ENCODE measurements around the gene HADHA.

HADHA gene

DNA sequence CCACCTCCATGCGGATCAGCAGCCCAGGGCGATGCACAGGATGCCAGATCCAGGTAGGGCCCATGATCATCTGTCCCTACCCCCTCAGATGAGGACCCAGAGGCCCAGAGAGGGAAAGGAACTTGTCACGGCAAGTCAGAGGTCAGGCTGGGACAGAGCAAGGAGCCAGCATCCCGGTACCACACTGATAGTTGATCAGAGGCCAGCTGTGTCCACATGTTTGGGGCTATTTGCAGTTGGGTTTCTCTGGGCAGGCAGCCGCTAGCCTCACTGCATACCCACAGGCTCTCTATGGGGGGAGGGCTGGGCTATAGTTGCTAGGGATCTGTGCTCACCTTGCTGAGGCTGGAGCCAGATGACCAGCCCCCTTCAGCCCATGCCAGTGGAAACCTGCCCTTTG lies 62.0 kb downstream of the HADHA start:
- TF ChIP-seq, protein P1, sequence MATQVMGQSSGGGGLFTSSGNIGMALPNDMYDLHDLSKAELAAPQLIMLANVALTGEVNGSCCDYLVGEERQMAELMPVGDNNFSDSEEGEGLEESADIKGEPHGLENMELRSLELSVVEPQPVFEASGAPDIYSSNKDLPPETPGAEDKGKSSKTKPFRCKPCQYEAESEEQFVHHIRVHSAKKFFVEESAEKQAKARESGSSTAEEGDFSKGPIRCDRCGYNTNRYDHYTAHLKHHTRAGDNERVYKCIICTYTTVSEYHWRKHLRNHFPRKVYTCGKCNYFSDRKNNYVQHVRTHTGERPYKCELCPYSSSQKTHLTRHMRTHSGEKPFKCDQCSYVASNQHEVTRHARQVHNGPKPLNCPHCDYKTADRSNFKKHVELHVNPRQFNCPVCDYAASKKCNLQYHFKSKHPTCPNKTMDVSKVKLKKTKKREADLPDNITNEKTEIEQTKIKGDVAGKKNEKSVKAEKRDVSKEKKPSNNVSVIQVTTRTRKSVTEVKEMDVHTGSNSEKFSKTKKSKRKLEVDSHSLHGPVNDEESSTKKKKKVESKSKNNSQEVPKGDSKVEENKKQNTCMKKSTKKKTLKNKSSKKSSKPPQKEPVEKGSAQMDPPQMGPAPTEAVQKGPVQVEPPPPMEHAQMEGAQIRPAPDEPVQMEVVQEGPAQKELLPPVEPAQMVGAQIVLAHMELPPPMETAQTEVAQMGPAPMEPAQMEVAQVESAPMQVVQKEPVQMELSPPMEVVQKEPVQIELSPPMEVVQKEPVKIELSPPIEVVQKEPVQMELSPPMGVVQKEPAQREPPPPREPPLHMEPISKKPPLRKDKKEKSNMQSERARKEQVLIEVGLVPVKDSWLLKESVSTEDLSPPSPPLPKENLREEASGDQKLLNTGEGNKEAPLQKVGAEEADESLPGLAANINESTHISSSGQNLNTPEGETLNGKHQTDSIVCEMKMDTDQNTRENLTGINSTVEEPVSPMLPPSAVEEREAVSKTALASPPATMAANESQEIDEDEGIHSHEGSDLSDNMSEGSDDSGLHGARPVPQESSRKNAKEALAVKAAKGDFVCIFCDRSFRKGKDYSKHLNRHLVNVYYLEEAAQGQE (IDR thresholded peaks at IDR 0.05; ENCODE audit: insufficient read depth in 1 of 2, low read depth in 2 of 2, low read length in 2 of 2), result no peak
- TF ChIP-seq SIN3A (IDR thresholded peaks at IDR 0.05; ENCODE audit: borderline replicate concordance, insufficient read depth, low read length), result no peak
- TF ChIP-seq POLR2AphosphoS5 (IDR thresholded peaks at IDR 0.05; ENCODE audit: low read depth, low read length), result no peak
- TF ChIP-seq FOXP2 (optimal IDR thresholded peaks at IDR 0.05; ENCODE audit: borderline replicate concordance, extremely low read depth, extremely low read length, insufficient read depth), result no peak
- TF ChIP-seq TAF1 (IDR thresholded peaks at IDR 0.05; ENCODE audit: borderline replicate concordance, insufficient read depth, low read length), result no peak

DNA sequence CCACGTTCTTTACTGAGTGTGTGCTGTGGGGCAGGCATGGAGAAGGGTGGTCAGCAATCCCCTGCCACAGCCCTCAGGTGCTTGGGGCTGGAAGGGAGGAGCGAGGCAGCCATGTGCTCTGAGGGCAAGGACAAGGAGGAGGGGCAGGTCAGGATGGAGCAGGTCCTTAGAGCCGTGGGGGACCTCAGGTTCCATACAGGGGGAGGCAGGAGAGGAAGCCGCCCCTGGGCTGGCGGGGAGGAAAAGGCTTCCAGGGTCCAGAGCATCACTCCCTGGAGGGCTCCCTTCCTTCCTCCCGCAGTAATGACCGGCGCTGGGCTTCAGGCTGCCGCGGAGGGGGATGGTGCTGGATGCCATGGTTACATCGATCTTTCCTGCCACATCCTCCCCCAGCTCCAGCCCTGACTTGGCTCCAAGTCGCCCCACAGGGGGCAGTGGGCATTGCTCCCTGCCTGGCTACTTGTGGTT lies 65.0 kb downstream of the HADHA start:
- TF ChIP-seq SIN3A (IDR thresholded peaks at IDR 0.05; ENCODE audit: borderline replicate concordance, insufficient read depth, low read length) (no peak), TAF1 (IDR thresholded peaks at IDR 0.05; ENCODE audit: borderline replicate concordance, insufficient read depth, low read length) (no peak), FOXP2 (optimal IDR thresholded peaks at IDR 0.05; ENCODE audit: borderline replicate concordance, extremely low read depth, extremely low read length, insufficient read depth) (no peak), POLR2AphosphoS5 (IDR thresholded peaks at IDR 0.05; ENCODE audit: low read depth, low read length) (no peak)
- TF ChIP-seq, protein P1 (IDR thresholded peaks at IDR 0.05; ENCODE audit: insufficient read depth in 1 of 2, low read depth in 2 of 2, low read length in 2 of 2), result no peak

DNA sequence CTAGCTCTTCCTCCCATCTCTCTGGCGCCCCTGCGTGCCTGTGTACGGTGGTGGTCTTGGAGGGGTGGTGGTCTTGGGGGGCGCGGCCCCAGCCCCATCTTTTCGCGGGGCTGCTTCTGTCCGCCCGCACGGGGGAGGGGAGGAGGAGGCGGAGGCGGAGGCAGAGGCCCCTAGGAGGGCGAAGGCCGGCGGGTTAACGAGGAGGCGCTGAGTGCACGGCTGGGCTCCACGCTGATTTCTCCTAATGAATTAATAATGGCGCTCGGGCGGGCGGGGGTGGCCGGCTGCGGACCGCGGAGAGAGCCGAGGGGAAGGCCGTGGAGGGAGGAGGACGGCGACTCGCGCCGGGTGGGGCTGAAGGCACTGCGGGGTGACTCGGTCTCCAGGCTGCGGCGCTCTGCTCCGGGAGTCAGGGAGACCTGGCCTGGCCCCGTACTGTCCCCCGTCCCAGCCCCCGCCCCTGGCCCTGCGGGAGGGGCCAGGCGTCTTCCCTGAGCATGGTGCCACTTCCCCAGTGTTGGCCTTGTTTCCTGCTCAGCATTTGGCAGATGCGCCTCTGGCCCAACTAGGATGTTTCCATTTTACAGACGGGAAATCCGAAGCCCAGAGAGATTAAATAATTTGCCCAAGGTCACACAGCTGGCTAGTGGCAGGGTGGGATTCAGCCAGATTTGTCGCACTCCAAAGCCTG lies 65.5 kb downstream of the HADHA start:
- TF ChIP-seq, protein P1 (IDR thresholded peaks at IDR 0.05; ENCODE audit: insufficient read depth in 1 of 2, low read depth in 2 of 2, low read length in 2 of 2), result no peak
- no peak for TF ChIP-seq TAF1 (IDR thresholded peaks at IDR 0.05; ENCODE audit: borderline replicate concordance, insufficient read depth, low read length)
- no peak for TF ChIP-seq POLR2AphosphoS5 (IDR thresholded peaks at IDR 0.05; ENCODE audit: low read depth, low read length)
- TF ChIP-seq SIN3A (IDR thresholded peaks at IDR 0.05; ENCODE audit: borderline replicate concordance, insufficient read depth, low read length), result no peak
- no peak for TF ChIP-seq FOXP2 (optimal IDR thresholded peaks at IDR 0.05; ENCODE audit: borderline replicate concordance, extremely low read depth, extremely low read length, insufficient read depth)

DNA sequence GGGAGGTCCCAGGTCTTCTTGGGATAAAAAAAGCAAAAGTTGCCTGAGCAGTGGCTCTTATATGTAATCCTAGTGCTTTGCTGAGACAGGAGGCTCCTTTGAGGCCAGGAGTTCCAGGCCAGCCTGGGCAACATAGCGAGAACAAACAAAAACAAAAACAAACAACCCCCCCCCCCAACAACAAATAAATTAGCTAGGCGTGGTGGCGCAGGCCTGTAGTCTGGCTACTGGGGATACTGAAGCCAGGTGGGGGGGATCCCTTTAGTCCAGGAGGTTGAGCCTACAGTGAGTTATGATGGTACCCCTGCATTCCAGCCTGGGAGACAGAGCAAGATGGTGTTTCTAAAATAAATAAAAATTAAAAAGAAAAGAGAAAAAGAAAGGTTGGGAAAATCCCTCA lies 66.2 kb downstream of the HADHA start:
- no peak for TF ChIP-seq TAF1 (IDR thresholded peaks at IDR 0.05; ENCODE audit: borderline replicate concordance, insufficient read depth, low read length)
- TF ChIP-seq FOXP2 (optimal IDR thresholded peaks at IDR 0.05; ENCODE audit: borderline replicate concordance, extremely low read depth, extremely low read length, insufficient read depth), result no peak
- TF ChIP-seq, protein P1 (IDR thresholded peaks at IDR 0.05; ENCODE audit: insufficient read depth in 1 of 2, low read depth in 2 of 2, low read length in 2 of 2), result no peak
- no peak for TF ChIP-seq POLR2AphosphoS5 (IDR thresholded peaks at IDR 0.05; ENCODE audit: low read depth, low read length)
- no peak for TF ChIP-seq SIN3A (IDR thresholded peaks at IDR 0.05; ENCODE audit: borderline replicate concordance, insufficient read depth, low read length)
